ENCODE measurements around the gene PXDN. TPM values are rescaled to one million over a fixed set of nuclear protein-coding genes. Genes with fewer than 3 reads are reported as not detected.
"Not testable (repeated sequence)": the region's sequence is repeated elsewhere in the genome, so short reads cannot be mapped to it uniquely, and the experiment has no call there.

Gene PXDN
- polyA plus RNA-seq, 6 donors from 2014 or later, result 1.3 TPM; not detected in 4

GRCh38 chr2:1739961-1740715, 4.2 kb downstream of the PXDN start:
- Mint-ChIP-seq H3K27me3 (peaks cover 11 to 21% (median 15%) of the 10 kb centered on the region in 3 donors), H3K36me3 (no peaks in the 10 kb centered on the region), H3K4me3 (peak overlapping the region in 2 of 8 donors; percentile 8 to 47), H3K27ac (no peak overlapping the region), H3K9me3 (no peaks in the 10 kb centered on the region), H3K4me1 (peaks cover 10 to 18% (median 12%) of the 10 kb centered on the region in 3 donors)
- ATAC-seq (ENCODE audit: low read depth in 2 of 2) (no peak), DNase-seq (no peak)

- Mint-ChIP-seq H3K4me3 (peak overlapping the region in 2 of 8 donors; percentile 8 to 47), H3K9me3 (no peaks in the 10 kb centered on the region), H3K4me1 (peaks cover 5 to 13% (median 8%) of the 10 kb centered on the region in 3 donors), H3K36me3 (no peaks in the 10 kb centered on the region), H3K27ac (peak overlapping the region in 1 of 6 donors; percentile 5), H3K27me3 (peaks cover 9 to 17% (median 11%) of the 10 kb centered on the region in 3 donors)
- ATAC-seq (ENCODE audit: low read depth in 2 of 2) (no peak), DNase-seq (no peak)
Observed at GRCh38 chr2:1739322-1739957, 4.9 kb downstream of the PXDN start.

GRCh38 chr2:1738646-1739302, 5.5 kb downstream of the PXDN start:
- H3K9me3 Mint-ChIP-seq, result no peaks in the 10 kb centered on the region
- H3K4me1 Mint-ChIP-seq, result peaks cover 5 to 13% (median 8%) of the 10 kb centered on the region in 3 donors
- DNase-seq (no peak), ATAC-seq (ENCODE audit: low read depth in 2 of 2) (no peak)
- H3K36me3 Mint-ChIP-seq, result no peaks in the 10 kb centered on the region
- H3K27ac Mint-ChIP-seq, result no peak overlapping the region
- H3K4me3 Mint-ChIP-seq, result no peak overlapping the region
- peaks cover 9 to 17% (median 11%) of the 10 kb centered on the region in 3 donors for H3K27me3 Mint-ChIP-seq

GRCh38 chr2:1738163-1738562, 6.2 kb downstream of the PXDN start:
- Mint-ChIP-seq H3K27ac (no peak overlapping the region), H3K4me3 (no peak overlapping the region), H3K4me1 (peaks cover 5 to 13% (median 8%) of the 10 kb centered on the region in 3 donors), H3K36me3 (no peaks in the 10 kb centered on the region), H3K27me3 (peaks cover 9 to 16% (median 11%) of the 10 kb centered on the region in 3 donors), H3K9me3 (no peaks in the 10 kb centered on the region)
- ATAC-seq (ENCODE audit: low read depth in 2 of 2), result no peak
- DNase-seq, result no peak

GRCh38 chr2:1736997-1737480, 7.3 kb downstream of the PXDN start:
- no peak for DNase-seq
- no peak for ATAC-seq (ENCODE audit: low read depth in 2 of 2)
- Mint-ChIP-seq H3K27ac (no peak overlapping the region), H3K9me3 (peaks cover 0 to 5% (median 0%) of the 10 kb centered on the region in 7 donors), H3K27me3 (peaks cover 4 to 9% (median 8%) of the 10 kb centered on the region in 3 donors), H3K36me3 (no peaks in the 10 kb centered on the region), H3K4me3 (no peak overlapping the region), H3K4me1 (peaks cover 0 to 2% (median 2%) of the 10 kb centered on the region in 3 donors)

GRCh38 chr2:1736045-1736444, 8.3 kb downstream of the PXDN start:
- no peaks in the 10 kb centered on the region for H3K4me1 Mint-ChIP-seq
- no peak for DNase-seq
- peak overlapping the region in 1 of 6 donors; percentile 57 for H3K27ac Mint-ChIP-seq
- H3K4me3 Mint-ChIP-seq, result no peak overlapping the region
- H3K36me3 Mint-ChIP-seq, result no peaks in the 10 kb centered on the region
- peaks cover 0 to 5% (median 0%) of the 10 kb centered on the region in 7 donors for H3K9me3 Mint-ChIP-seq
- no peak for ATAC-seq (ENCODE audit: low read depth in 2 of 2)
- H3K27me3 Mint-ChIP-seq, result peaks cover 0 to 5% (median 0%) of the 10 kb centered on the region in 3 donors

- H3K4me3 Mint-ChIP-seq; ATAC-seq (ENCODE audit: low read depth in 2 of 2); H3K27ac Mint-ChIP-seq; H3K4me1 Mint-ChIP-seq; DNase-seq; H3K36me3 Mint-ChIP-seq; H3K9me3 Mint-ChIP-seq; H3K27me3 Mint-ChIP-seq: not testable (repeated sequence)
Observed at GRCh38 chr2:1733298-1733697, 11.0 kb downstream of the PXDN start.

- DNase-seq (no peak), ATAC-seq (ENCODE audit: low read depth in 2 of 2) (no peak)
- Mint-ChIP-seq H3K27me3 (peaks cover 0 to 5% (median 2%) of the 10 kb centered on the region in 3 donors), H3K4me3 (no peak overlapping the region), H3K27ac (peak overlapping the region in 2 of 6 donors; percentile 12 to 57), H3K36me3 (no peaks in the 10 kb centered on the region), H3K9me3 (peaks cover 0 to 5% (median 0%) of the 10 kb centered on the region in 7 donors), H3K4me1 (no peaks in the 10 kb centered on the region)
Observed at GRCh38 chr2:1731963-1732768, 12.1 kb downstream of the PXDN start.

- no peak overlapping the region for H3K4me3 Mint-ChIP-seq
- H3K27me3 Mint-ChIP-seq, result peaks cover 4 to 5% (median 5%) of the 10 kb centered on the region in 3 donors
- H3K9me3 Mint-ChIP-seq, result peaks cover 0 to 5% (median 0%) of the 10 kb centered on the region in 7 donors
- ATAC-seq (ENCODE audit: low read depth in 2 of 2), result no peak
- H3K27ac Mint-ChIP-seq, result no peak overlapping the region
- DNase-seq, result no peak
- no peaks in the 10 kb centered on the region for H3K36me3 Mint-ChIP-seq
- H3K4me1 Mint-ChIP-seq, result no peaks in the 10 kb centered on the region
Observed at GRCh38 chr2:1731447-1731962, 12.8 kb downstream of the PXDN start.

GRCh38 chr2:1730015-1730927, 14.0 kb downstream of the PXDN start:
- H3K9me3 Mint-ChIP-seq, result peaks cover 0 to 5% (median 0%) of the 10 kb centered on the region in 7 donors
- H3K27me3 Mint-ChIP-seq, result peaks cover 4 to 5% (median 5%) of the 10 kb centered on the region in 3 donors
- no peaks in the 10 kb centered on the region for H3K4me1 Mint-ChIP-seq
- no peak overlapping the region for H3K4me3 Mint-ChIP-seq
- ATAC-seq (ENCODE audit: low read depth in 2 of 2) (no peak), DNase-seq (no peak)
- peak overlapping the region in 2 of 6 donors; percentile 2 to 29 for H3K27ac Mint-ChIP-seq
- H3K36me3 Mint-ChIP-seq, result no peaks in the 10 kb centered on the region

- no peak for ATAC-seq (ENCODE audit: low read depth in 2 of 2)
Observed at GRCh38 chr2:1729242-1729641, 15.1 kb downstream of the PXDN start.

GRCh38 chr2:1728821-1729220, 15.5 kb downstream of the PXDN start:
- ATAC-seq (ENCODE audit: low read depth in 2 of 2) (no peak), DNase-seq (no peak)
- Mint-ChIP-seq H3K27me3 (peaks cover 4 to 5% (median 5%) of the 10 kb centered on the region in 3 donors), H3K4me1 (no peaks in the 10 kb centered on the region), H3K9me3 (peaks cover 0 to 5% (median 0%) of the 10 kb centered on the region in 7 donors), H3K36me3 (no peaks in the 10 kb centered on the region), H3K27ac (peak overlapping the region in 2 of 6 donors; percentile 4 to 47), H3K4me3 (no peak overlapping the region)

More at GRCh38 chr2:1729242-1729641, 15.1 kb downstream of the PXDN start:
- Mint-ChIP-seq H3K4me1 (no peaks in the 10 kb centered on the region), H3K27me3 (peaks cover 4 to 5% (median 5%) of the 10 kb centered on the region in 3 donors), H3K9me3 (peaks cover 0 to 5% (median 0%) of the 10 kb centered on the region in 7 donors), H3K27ac (no peak overlapping the region), H3K4me3 (no peak overlapping the region), H3K36me3 (no peaks in the 10 kb centered on the region)
- DNase-seq, result no peak
